Loucy (cell line): ENCODE results near the gene C3orf62.
"Not testable (repeated sequence)": the region's sequence is repeated elsewhere in the genome, so short reads cannot be mapped to it uniquely, and the experiment has no call there.

Experiments
- H2AFZ ChIP-seq: fragments of 200-600 bp; sonication (generic); 2 replicates; pipeline ENCODE4 v1.6.0; 2016; ENCODE audit warnings: antibody characterized with exemption, mild to moderate bottlenecking, low read length, moderate library complexity
- H3F3A ChIP-seq: fragments of 200-600 bp; 2 replicates; pipeline ENCODE4 v1.6.0; 2016; ENCODE audit warnings: antibody characterized with exemption, low read depth, mild to moderate bottlenecking
- H3K27me3 ChIP-seq: fragments of 200-600 bp; sonication (generic); 2 replicates; pipeline ENCODE4 v1.6.1; 2014; ENCODE audit warnings: low read length, mild to moderate bottlenecking; ENCODE audit not compliant: insufficient read depth, poor library complexity, severe bottlenecking
- H3K36me3 ChIP-seq: fragments of 200-600 bp; sonication (generic); 2 replicates; pipeline ENCODE4 v1.6.1; 2016; ENCODE audit warnings: low read length; ENCODE audit not compliant: insufficient read depth
- H3K4me1 ChIP-seq: fragments of 200-600 bp; sonication (generic); 2 replicates; pipeline ENCODE4 v1.5.1; 2014; ENCODE audit warnings: low read length, mild to moderate bottlenecking; ENCODE audit not compliant: insufficient read depth, poor library complexity, severe bottlenecking
- H3K4me2 ChIP-seq: fragments of 200-600 bp; sonication (generic); 2 replicates; pipeline ENCODE4 v1.6.0; 2014; ENCODE audit warnings: antibody characterized with exemption, low read length, low read depth, mild to moderate bottlenecking; ENCODE audit not compliant: poor library complexity, severe bottlenecking
- H3K4me3 ChIP-seq: fragments of 200-600 bp; sonication (generic); 2 replicates; pipeline ENCODE4 v1.5.1; 2014; ENCODE audit warnings: low read length, mild to moderate bottlenecking, mixed read lengths; ENCODE audit not compliant: poor library complexity, severe bottlenecking
- H3K79me2 ChIP-seq: fragments of 200-600 bp; sonication (generic); 2 replicates; pipeline ENCODE4 v1.6.1; 2014; ENCODE audit warnings: low read length; ENCODE audit not compliant: insufficient read depth
- H3K9ac ChIP-seq: fragments of 200-600 bp; sonication (generic); 2 replicates; pipeline ENCODE4 v1.6.0; 2014; ENCODE audit warnings: mild to moderate bottlenecking, low read depth, low read length, moderate library complexity; ENCODE audit not compliant: poor library complexity, severe bottlenecking
- H3K9me2 ChIP-seq: fragments of 200-600 bp; sonication (generic); replicated peaks from 2 replicates; pipeline ENCODE4 v1.6.1; 2016; ENCODE audit warnings: low read depth, low read length, mixed read lengths
- H3K9me3 ChIP-seq: fragments of 200-600 bp; sonication (generic); 2 replicates; pipeline ENCODE4 v1.6.1; 2014; ENCODE audit warnings: mild to moderate bottlenecking, antibody characterized with exemption, low read length, low read depth; ENCODE audit not compliant: insufficient read depth
- H4K20me1 ChIP-seq: fragments of 200-600 bp; sonication (generic); 2 replicates; pipeline ENCODE4 v1.6.0; 2014; ENCODE audit warnings: antibody characterized with exemption, low read length, mild to moderate bottlenecking; ENCODE audit not compliant: insufficient read depth, poor library complexity, severe bottlenecking
- EZH2phosphoT487 ChIP-seq: fragments of 200-600 bp; IDR thresholded peaks from 2 replicates; pipeline ENCODE4 v1.6.1; 2018; ENCODE audit warnings: antibody characterized with exemption, mild to moderate bottlenecking, moderate library complexity, borderline replicate concordance
- TF ChIP-seq, protein P1 (sequence below): fragments of 200-600 bp; sonication (generic); conservative IDR thresholded peaks from 2 replicates; pipeline ENCODE4 v1.5.1; 2014; ENCODE audit warnings: mild to moderate bottlenecking, antibody characterized with exemption, low read length

Gene C3orf62

DNA sequence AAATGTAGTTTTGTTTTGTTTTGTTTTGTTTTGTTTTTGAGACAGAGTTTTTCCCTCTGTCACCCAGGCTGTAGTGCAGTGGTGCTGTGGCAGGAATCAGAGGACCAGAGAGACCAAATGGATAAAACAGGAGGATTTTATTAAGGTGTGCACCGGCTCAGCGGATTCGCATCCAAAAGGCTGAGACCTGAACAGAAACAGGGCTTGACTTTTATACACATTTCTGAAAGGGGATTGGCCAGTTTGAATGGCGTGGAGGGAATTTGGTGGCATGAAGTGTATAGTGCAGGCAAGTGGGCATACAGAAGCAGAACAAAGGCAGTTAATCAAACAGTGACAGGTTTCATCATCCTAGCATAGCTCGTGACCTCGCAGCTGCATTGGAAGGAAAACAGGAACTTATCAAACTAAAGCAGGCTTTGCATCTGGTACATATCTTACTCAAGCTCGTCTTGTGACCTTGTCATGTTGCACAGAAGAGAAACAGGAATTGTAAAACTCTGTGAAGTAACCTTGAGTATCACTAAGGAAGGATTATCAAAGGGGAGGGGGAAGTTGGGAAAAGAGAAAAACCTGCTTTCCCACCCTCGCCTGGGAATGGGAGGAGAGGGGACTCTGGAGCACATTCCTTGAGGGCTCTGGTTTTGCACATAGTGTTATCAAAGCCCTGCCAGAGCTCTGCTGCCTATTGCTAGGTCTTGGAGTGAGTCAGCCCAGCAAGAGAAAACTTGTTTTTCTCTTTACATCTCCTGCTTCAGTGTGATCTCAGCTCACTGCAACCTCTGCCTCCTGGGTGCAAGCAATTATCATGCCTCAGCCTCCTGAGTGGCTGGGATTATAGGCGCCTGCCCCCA is 38.5 kb downstream of the C3orf62 start:
- Histone ChIP-seq H2AFZ (no peak overlapping the region), H3K4me1 (no peaks in the 10 kb centered on the region), H3K4me2 (no peak overlapping the region), H3K79me2 (no peaks in the 10 kb centered on the region), H3K36me3 (no peaks in the 10 kb centered on the region), H3K27me3 (peaks cover 5% of the 10 kb centered on the region), H4K20me1 (no peaks in the 10 kb centered on the region), H3K9ac (no peak overlapping the region), H3K4me3 (no peak overlapping the region), H3K9me3 (peaks cover 11% of the 10 kb centered on the region; the same call in 1 of the 2 replicates), H3K9me2 (no peaks in the 10 kb centered on the region), H3F3A (no peaks in the 10 kb centered on the region)
- TF ChIP-seq, protein P1, sequence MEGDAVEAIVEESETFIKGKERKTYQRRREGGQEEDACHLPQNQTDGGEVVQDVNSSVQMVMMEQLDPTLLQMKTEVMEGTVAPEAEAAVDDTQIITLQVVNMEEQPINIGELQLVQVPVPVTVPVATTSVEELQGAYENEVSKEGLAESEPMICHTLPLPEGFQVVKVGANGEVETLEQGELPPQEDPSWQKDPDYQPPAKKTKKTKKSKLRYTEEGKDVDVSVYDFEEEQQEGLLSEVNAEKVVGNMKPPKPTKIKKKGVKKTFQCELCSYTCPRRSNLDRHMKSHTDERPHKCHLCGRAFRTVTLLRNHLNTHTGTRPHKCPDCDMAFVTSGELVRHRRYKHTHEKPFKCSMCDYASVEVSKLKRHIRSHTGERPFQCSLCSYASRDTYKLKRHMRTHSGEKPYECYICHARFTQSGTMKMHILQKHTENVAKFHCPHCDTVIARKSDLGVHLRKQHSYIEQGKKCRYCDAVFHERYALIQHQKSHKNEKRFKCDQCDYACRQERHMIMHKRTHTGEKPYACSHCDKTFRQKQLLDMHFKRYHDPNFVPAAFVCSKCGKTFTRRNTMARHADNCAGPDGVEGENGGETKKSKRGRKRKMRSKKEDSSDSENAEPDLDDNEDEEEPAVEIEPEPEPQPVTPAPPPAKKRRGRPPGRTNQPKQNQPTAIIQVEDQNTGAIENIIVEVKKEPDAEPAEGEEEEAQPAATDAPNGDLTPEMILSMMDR: no peak
- TF ChIP-seq EZH2phosphoT487: no peak

DNA sequence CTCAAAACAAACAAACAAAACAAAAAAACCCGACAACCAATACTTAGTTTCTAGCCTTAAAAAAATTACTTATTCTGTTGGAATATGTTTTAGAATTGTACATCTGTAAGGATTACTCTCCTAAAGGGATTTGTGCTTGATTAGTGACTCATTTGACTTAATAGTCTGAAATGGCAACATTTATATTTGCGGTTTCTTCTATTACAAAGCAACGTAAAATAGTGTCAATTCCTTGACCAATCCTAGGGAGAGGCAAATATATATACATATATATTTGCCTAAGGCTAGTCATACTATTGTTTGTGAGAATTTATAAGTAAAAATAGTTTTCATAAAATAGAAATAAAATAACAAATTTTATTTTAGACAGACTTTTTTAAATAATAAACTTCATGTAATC is 39.7 kb downstream of the C3orf62 start:
- no peak overlapping the region for H3K9ac ChIP-seq
- H3K36me3 ChIP-seq: no peaks in the 10 kb centered on the region
- no peaks in the 10 kb centered on the region for H3K79me2 ChIP-seq
- peaks cover 5% of the 10 kb centered on the region for H3K27me3 ChIP-seq
- no peaks in the 10 kb centered on the region for H3K4me1 ChIP-seq
- no peak overlapping the region for H3K4me2 ChIP-seq
- H3F3A ChIP-seq: no peaks in the 10 kb centered on the region
- no peaks in the 10 kb centered on the region for H3K9me2 ChIP-seq
- no peak overlapping the region for H3K4me3 ChIP-seq
- no peak overlapping the region for H2AFZ ChIP-seq
- H3K9me3 ChIP-seq: peaks cover 16% of the 10 kb centered on the region; the same call in 1 of the 2 replicates
- TF ChIP-seq, protein P1: no peak
- TF ChIP-seq EZH2phosphoT487: no peak
- H4K20me1 ChIP-seq: no peaks in the 10 kb centered on the region

DNA sequence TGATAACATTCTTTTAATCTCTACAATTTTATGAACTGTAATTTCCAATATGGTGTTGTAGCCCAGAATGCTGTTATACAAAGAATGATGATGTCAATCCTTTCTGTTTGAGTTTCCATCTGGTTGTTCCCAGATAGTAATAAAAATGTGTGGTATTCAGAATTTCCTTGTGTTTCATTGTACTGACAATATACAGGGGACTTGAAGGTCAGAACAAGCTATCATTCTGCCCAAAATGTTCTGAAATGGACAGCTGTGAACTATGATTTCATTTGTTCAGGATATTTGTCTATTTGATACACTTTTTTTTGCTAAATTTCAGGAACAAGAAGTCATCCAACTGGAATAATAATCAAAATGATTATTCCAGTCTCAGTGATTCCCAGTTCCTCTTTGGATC is 40.8 kb downstream of the C3orf62 start:
- Histone ChIP-seq H3K4me1 (no peaks in the 10 kb centered on the region), H3K9ac (no peak overlapping the region), H3K79me2 (no peaks in the 10 kb centered on the region), H3K9me3 (peaks cover 16% of the 10 kb centered on the region; the same call in 1 of the 2 replicates), H3K4me3 (no peak overlapping the region), H3K27me3 (peaks cover 5% of the 10 kb centered on the region), H4K20me1 (no peaks in the 10 kb centered on the region), H3K9me2 (no peaks in the 10 kb centered on the region), H3K4me2 (no peak overlapping the region), H3K36me3 (no peaks in the 10 kb centered on the region), H3F3A (no peaks in the 10 kb centered on the region), H2AFZ (no peak overlapping the region)
- TF ChIP-seq, protein P1: no peak
- TF ChIP-seq EZH2phosphoT487: no peak

DNA sequence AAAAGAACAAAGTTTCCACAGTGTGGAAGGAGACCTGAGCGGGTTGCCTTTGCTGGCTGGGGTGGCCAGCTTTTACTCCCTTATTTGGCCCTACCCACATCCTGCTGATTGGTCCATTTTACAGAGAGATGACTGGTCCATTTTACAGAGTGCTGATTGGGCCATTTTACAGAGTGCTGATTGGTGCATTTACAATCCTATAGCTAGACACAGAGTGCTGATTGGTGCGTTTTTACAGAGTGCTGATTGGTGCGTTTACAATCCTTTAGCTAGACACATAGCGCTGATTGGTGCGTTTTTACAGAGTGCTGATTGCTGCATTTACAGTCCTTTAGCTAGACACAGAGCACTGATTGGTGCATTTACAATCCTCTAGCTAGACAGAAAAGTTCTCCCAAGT is 48.2 kb downstream of the C3orf62 start:
- not testable (repeated sequence) for H3K4me2 ChIP-seq, H3K9me2 ChIP-seq, H3K36me3 ChIP-seq, H3K4me3 ChIP-seq, H2AFZ ChIP-seq, H4K20me1 ChIP-seq, H3K4me1 ChIP-seq, H3F3A ChIP-seq, H3K27me3 ChIP-seq, H3K9ac ChIP-seq, H3K79me2 ChIP-seq
- H3K9me3 ChIP-seq: peaks cover 17% of the 10 kb centered on the region; the same call in 1 of the 2 replicates
